ENCODE measurements around the gene USP32.
A peak's percentile ranks its signal among the peaks of the same experiment; 100 is the strongest.

USP32 gene

DNA sequence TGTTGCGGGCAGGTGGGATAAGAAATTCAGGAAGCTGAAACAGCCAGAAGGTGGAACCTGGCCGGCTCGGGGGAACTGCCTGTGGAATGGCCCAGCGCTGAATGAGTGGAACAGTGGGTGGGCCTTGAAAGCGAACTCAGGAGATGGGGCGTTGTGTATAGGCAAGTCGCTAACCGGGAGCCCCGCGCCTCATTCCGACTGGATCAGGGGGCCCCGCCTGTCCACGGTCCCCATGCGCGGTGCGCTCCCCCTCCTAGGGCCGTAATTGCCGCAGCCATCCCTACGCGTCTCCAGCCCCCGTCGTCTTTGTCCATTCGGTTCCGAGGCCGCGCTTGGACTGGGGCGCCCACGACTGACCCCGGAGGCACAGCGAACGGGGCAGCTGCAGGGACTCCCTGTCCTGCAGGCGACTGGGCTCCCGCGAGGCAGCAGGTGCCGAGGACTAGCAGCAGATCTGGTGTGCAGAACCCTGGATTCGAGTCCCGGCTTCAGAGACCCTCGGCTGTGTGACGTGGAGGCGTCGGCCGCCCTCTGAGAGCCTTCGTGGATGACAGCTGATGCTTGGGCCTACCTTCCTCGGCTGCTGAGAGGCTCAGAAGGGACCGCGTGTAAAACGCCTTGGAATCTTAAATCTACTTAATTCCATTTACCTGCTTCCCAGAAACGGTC, 253.0 kb downstream of the USP32 start:
- no peak for DNase-seq (ENCODE audit: low read depth in 1 of 2, low spot score in 1 of 2)

DNA sequence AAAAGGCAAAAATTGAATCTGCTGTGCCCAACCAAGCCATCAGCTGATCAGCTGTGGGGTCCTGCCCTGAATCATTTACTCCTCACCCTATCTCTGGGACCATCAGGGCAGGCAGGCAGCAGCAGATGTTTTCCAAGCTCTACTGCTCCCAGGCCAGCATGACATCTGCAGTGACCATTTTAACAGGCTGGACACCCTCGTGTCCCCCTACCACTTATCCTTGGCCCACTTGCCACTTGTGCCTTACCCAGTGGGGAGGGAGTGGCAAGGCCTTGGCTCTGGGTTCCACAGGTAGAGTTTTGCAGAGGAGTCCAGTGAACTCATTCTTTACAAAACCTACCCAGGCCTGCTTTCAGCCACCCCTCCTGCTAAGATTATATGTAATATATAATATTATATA, 254.2 kb downstream of the USP32 start:
- DNase-seq (ENCODE audit: low read depth in 1 of 2, low spot score in 1 of 2) = no peak

GRCh38 chr17:60135951-60136666, 255.8 kb downstream of the USP32 start:
- no peak for DNase-seq (ENCODE audit: low read depth in 1 of 2, low spot score in 1 of 2)

GRCh38 chr17:60135151-60135950, 256.6 kb downstream of the USP32 start:
- DNase-seq (ENCODE audit: low read depth in 1 of 2, low spot score in 1 of 2) = peak; percentile 66 to 77

GRCh38 chr17:60134396-60135150, 257.4 kb downstream of the USP32 start:
- no peak for DNase-seq (ENCODE audit: low read depth in 1 of 2, low spot score in 1 of 2)

DNA sequence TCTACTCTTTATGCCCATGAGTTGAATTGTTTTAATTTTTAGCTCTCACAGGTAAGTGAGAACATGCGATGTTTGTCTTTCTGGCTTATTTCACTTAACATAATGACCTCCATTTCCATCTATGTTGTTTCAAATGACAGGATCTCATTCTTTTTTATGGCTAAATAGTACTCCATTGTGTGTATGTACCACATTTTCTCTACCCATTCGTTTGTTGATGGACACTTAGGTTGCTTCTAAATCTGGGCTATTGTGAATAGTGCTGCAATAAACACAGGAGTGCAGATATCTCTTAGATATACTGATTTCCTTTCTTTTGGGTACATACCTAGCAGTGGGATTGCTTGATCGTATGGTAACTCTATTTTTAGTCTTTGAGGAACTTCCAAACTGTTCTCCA, 261.5 kb downstream of the USP32 start:
- DNase-seq (ENCODE audit: low read depth in 1 of 2, low spot score in 1 of 2) = no peak

DNA sequence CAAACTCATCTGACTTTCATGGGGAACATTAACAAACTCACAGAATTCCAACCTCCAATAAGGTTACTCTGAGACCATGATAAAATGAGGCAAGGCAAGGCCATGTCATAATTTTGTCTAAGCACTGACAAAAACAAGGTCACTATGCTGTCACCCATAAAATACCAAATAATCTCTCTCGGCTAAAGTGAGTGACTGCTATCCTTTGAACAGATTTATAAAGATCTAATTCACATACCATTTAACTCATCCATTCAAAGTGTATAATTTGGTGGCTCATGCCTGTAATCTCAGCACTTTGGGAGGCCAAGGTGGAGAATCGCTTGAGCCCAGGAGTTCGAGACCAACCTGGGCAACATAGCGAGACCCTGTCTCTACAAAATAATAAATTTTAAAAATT, 262.8 kb downstream of the USP32 start:
- DNase-seq (ENCODE audit: low read depth in 1 of 2, low spot score in 1 of 2) = no peak
